ENCODE data around the gene SLC27A6.
"Not testable (repeated sequence)": the region's sequence is repeated elsewhere in the genome, so short reads cannot be mapped to it uniquely, and the experiment has no call there.

Gene SLC27A6, protein sequence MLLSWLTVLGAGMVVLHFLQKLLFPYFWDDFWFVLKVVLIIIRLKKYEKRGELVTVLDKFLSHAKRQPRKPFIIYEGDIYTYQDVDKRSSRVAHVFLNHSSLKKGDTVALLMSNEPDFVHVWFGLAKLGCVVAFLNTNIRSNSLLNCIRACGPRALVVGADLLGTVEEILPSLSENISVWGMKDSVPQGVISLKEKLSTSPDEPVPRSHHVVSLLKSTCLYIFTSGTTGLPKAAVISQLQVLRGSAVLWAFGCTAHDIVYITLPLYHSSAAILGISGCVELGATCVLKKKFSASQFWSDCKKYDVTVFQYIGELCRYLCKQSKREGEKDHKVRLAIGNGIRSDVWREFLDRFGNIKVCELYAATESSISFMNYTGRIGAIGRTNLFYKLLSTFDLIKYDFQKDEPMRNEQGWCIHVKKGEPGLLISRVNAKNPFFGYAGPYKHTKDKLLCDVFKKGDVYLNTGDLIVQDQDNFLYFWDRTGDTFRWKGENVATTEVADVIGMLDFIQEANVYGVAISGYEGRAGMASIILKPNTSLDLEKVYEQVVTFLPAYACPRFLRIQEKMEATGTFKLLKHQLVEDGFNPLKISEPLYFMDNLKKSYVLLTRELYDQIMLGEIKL

DNA sequence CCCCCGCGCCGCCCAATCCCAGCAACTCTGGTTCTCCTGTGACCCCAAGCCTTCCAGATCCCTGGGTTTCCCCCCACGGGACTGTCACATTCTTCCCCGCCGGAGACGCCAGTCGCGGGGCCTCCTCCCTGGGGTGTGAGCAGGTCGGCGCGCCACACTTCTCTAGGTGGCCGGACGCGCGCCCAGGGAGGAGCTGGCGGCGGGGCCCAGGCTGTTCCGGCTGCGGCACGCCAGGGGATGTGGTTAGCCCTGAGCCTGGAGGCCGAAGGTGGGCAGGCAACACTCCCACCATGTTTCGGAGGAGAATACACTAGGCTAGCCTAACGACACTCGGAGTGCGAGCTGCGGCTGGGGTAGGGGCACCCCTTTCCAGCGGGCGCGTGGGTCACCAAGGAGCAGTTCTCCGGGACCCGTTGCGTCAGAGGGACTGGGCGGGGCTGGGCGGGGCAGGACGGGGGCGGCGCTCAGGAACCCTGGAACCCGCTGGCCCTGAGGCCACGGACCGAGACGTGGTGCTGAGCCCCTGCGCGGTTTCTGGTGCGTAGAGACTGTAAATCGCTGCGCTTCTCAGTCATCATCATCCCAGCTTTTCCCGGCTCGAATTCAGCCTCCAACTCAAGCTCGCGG is at the start of gene SLC27A6:
Gene SLC27A6 (plus strand): TSS at position 478 of the 627 bp plus-strand sequence. CDS start 650 bp downstream, outside the sequence.
- no peak for DNase-seq (ENCODE audit: low spot score)

DNA sequence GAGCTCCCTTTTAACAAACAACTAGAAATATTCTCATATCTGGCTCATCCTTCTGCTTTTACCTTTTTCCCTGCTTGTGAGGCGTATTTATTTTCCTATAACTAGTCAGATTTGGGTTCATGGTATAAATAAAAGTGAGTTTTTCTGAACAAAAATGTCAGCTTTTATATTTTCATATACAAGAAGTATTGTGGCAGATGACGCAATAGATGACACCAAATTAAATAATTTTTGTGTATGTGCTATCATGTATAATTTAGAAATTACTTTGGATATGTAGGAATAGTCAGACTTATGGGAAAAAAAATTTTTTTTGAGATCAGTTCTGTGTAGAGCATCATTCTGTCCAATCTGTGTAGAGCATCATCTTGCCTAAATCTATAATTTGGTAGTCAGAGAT is 45.7 kb upstream of the SLC27A6 start:
- no peak for DNase-seq (ENCODE audit: low spot score)

DNA sequence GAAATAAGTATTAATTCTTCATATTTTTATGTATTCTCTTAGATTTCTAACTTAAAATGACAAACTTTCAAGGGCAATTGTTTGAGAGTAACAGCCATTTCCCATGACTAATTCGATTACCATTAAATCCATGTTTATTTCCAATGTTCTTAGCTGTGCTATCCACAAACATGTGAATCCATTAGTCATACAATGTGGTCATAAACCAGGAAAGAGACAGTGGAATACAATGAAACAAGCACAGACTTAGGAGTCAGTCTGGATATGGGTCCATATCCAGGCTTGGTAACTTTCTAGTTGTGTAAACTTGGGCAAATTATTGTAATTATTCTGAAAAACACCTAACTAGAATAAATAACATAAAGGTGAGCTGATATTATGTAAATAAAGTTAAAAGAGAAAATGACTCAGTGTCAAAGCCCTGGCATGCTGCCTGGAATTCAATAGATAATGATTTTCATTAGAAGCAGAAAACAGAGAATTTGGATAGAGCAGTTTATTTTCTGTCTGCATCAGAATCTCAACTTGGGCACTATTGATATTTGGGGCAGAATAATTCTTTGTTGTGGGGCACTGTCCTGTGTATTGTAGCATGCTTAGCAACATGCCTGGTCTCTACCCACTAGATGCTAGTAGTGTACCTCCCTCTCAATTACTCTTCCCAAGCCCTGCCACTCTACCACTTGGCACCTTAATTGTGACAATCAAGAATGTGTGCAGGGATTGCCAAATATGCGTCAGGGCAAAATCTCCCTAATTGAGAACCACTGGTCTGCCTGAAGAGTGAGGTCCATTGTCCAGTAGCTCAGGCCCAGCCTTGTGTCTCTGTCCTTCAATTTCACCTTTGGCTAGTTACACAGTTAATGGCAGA is 44.7 kb upstream of the SLC27A6 start:
- DNase-seq (ENCODE audit: low spot score), result no peak

DNA sequence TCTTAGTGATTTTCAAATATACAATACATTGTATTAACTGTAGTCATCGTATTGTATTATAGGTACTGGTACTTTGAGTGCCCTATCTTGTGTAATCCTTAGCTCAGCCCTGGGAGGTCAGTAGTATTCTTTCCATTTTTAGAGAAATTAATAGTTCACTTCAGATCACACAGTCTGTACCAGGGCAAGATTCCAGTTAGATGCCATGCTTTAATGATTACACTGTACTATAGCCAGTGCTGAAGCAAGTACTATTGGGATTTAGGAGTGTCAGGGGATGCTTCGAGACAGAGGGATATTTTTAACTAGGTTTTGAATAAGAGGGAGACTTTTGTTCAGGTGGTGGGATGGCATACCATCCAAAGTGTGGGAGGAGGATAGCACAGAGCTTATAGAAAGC is 41.0 kb upstream of the SLC27A6 start:
- DNase-seq (ENCODE audit: low spot score), result no peak

DNA sequence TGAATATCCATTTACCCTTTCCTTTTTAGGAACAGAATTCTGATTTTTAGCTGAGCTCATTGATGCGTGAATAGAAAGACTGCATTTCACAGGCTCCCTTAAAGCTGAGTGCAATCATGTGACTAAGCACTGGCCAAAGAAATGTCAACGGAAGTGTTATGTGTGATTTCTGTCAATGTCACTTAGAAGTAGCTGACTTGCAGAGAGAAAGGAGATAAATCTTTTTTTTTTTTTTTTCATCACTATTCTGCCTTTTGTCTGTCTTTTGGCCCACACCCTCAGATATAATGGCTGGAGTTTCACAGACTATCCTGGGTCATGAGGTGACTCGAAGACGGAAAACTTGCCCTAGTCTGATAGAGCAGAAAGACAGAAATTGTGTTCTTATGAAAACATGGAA is 39.3 kb upstream of the SLC27A6 start:
- no peak for DNase-seq (ENCODE audit: low spot score)

DNA sequence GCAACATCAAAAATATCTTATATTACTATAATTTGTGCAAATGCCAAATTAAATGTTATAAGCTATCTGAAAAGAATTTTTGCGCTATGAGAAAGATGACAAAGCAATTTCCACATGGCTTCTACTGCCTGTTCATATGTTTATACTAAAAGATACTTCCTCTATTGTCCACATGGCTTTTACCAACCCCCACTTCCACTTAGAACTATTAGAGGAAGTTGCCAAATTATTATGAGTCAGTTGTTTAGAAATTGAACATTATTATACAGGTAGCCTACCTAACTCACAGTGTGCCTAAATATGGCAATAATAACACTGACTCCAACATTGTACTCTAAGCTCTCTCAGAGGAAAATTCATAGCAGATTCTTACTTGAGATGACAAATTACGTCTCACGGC is 37.6 kb upstream of the SLC27A6 start:
- no peak for DNase-seq (ENCODE audit: low spot score)

DNA sequence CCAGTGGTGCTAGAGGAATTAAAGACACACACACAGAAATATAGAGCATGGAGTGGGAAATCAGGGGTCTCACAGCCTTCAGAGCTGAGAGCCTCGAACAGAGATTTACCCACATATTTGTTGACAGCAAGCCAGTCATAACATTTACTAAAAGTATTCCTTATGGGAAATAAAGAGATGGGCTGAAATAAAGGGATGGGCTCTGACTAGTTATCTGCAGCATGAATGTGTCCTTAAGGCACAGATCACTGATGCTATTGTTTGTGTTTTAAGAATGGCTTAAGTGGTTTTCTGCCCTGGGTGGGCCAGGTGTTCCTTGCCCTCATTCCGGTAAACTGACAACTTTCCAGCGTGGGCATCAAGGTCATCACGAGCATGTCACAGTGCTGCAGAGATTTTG is 33.1 kb upstream of the SLC27A6 start:
- not testable (repeated sequence) for DNase-seq (ENCODE audit: low spot score)

DNA sequence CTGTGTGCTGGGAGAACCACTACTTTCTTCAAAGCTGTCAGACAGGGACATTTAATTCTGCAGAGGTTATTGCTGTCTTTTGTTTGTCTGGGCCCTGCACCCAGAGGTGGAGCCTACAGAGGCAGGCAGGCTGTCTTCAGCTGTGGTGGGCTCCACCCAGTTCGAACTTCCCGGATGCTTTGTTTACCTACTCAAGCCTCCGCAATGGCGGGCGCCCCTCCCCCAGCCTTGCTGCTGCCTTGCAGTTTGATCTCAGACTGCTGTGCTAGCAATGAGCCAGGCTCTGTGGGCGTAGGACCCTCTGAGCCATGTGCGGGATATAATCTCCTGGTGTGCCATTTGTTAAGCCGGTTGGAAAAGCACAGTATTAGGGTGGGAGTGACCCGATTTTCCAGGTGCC is 22.2 kb upstream of the SLC27A6 start:
- DNase-seq (ENCODE audit: low spot score), result not testable (repeated sequence)

DNA sequence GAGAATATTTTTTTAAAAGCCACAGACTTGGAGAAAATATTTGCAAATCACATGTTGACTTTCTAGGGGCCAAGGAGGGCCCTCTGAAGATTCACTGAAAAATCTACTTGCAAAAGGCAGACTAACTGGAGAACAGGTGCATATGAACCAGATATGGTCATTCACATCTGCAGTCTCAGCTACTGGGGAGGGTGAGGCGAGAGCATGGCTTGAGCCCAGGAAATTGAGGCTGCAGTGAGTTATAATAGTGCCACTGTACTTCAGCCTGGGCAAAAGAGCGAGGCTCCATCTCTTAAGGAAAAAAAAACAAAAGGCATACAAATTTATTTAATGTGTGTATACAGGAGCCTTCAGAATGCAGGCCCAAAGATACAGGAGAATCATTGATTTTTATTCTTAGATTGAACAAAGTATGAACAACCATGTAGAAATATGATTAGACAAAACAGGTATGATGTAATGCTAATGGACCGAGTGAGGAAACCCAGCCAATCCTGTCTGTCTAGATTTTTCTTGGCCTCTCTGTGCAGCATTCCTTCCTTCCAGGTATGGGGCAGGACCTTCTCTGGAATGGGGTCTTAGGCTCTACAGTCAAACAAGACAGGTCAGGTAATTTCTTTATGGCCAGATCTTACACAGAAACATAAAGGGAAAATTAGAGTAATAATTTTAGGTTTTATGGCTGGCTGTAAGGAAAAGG is 15.3 kb upstream of the SLC27A6 start:
- DNase-seq (ENCODE audit: low spot score), result no peak

DNA sequence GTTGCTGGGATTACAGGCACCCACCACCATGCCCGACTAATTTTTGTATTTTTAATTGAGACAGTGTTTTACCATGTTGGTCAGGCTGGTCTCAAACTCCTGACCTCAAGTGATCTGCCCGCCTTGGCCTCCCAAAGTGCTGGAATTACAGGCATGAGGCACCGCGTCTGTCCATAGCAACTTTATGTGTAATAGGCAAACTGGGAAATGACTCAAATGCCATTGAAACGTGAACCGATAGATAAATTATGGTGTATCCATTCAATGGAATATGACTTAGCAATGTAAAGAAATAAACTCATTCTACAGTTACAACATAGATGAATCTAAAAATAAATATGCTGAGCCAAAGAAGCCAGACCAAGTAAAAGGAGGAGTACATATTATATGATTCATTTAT is 14.0 kb upstream of the SLC27A6 start:
- not testable (repeated sequence) for DNase-seq (ENCODE audit: low spot score)

DNA sequence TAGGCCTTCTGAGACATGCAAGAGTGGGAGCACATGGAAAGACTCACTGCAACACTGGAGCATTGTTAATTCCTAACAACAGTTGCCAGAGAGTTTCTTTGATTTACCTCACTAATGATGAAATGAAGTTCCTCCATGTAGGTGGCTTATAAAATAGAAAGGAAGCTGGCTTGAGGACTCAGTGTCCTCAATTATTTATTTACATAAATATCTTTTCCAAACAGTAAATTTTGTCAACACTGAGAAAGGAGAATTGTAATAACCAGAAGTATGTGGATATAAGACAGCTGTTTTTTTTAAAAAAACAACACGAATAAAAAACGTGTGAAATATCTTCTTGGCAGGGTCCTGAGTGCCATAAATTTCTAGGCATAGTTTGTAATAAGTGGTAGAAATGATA is 9.1 kb upstream of the SLC27A6 start:
- DNase-seq (ENCODE audit: low spot score), result no peak

DNA sequence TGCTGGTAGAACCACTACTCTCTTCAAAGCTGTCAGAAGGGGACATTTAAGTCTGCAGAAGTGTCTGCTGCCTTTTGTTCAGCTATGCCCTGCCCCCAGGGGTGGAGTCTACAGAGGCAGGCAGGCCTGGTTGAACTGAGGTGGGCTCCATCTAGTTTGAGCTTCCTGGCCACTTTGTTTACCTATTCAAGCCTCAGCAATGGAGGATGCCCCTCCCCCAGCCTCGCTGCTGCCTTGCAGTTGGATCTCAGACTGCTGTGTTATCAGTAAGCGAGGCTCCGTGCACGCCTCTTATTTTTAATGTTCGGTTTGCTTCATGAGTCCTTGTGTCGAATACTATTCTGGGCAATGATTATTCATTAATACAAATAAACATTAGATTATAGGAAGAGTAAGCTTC is 3.1 kb upstream of the SLC27A6 start:
- DNase-seq (ENCODE audit: low spot score), result no peak

DNA sequence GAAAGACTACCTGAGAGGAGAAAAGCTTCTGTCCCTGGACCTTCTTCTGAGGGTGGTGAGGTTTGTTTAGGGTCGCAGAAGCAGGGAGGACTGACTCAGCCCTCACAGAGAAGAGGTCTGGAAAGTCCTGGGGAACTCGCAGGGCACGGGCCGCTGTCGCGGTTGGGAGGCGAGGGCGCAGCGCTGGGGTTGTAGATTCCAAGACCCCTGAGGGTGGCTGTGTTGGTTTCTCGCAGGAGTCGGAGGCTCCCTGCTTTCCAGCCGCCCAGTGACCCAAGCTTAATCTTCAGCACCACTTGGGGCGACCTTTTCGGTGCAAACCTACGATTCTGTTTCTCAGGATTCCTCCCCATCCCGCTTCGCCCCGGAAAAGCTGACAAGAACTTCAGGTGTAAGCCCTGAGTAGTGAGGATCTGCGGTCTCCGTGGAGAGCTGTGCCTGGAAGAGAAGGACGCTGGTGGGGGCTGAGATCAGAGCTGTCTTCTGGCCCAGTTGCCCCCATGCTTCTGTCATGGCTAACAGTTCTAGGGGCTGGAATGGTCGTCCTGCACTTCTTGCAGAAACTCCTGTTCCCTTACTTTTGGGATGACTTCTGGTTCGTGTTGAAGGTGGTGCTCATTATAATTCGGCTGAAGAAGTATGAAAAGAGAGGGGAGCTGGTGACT is 482 bp downstream of the SLC27A6 start:
- DNase-seq (ENCODE audit: low spot score), result no peak

DNA sequence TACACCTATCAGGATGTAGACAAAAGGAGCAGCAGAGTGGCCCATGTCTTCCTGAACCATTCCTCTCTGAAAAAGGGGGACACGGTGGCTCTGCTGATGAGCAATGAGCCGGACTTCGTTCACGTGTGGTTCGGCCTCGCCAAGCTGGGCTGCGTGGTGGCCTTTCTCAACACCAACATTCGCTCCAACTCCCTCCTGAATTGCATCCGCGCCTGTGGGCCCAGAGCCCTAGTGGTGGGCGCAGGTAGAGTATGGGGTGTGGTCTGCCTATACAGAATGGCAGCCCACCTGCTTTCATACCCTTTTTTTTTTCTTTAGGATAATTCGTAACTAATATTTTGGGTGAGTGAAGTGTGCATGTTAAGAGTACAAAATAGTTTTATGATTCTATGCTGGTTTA is 1.1 kb downstream of the SLC27A6 start:
- no peak for DNase-seq (ENCODE audit: low spot score)

DNA sequence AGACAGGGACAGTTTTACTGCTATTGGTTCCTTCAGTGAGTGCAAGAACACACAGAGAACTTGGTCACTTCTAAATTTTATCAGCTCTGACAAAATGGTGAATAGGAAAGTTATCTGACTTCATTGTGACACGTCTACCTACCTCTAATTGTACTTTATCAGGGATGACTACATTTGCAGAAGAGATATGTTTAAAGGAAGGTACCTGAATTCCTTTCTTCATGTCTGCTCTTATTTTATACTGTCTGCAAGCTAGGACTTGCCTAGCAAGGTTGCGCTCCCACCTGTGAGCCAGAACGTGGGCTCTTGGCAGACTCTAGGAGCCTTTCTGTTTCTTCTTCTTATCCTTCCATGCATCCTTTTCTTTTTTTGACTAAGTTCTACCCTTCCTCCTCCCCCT is 1.6 kb downstream of the SLC27A6 start:
- no peak for DNase-seq (ENCODE audit: low spot score)

DNA sequence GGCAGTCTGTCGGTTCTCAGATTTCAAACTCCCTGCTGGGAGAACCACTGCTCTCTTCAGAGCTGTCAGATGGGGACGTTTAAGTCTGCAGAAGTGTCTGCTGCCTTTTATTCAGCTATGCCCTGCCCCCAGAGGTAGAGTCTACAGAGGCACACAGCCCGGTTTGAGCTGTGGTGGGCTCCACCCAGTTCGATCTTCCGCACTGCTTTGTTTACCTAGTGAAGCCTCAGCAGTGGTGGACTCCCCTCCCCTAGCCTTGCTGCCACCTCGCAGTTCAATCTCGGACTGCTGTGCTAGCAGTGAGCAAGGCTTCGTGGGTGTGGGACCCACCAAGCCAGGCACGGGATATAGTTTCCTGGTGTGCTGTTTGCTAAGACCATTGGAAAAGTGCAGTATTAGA is 8.0 kb downstream of the SLC27A6 start:
- DNase-seq (ENCODE audit: low spot score), result no peak

DNA sequence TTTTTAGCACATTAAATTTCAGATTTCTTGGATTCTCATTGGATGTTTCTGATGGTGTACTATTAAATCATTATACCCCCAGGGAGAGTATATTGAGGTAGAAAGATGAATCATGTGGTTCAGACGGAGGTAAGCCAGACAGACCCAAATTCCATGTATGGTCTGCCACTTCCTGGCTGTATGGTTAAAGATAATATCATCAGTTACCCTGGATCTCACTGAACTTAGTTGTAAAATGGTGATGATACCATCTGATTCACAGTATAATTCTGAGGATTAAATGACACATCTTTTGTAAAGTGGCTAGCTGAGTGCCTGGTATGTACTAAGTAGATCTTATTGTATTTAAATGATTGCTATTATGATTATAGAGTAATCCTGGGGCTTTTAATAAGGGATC is 9.3 kb downstream of the SLC27A6 start:
- no peak for DNase-seq (ENCODE audit: low spot score)

DNA sequence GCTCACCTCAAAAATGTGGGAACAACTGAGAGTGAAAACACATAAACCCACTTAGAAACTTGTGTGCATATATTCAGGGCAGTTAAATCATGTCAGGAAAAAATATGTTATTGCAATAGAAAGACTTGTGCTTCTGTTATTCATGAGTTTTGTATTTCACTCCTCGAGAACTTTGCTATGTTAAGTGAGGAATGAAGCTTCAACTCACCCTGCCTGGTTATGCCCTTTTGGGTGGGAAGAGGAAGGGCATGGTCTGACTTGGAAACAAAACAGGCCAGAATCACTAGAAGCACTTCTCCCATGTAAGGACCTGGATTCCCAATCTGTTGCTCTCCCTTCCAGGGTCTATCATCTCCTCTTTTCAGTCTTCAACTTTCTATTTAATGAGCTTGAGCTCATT is 14.5 kb downstream of the SLC27A6 start:
- DNase-seq (ENCODE audit: low spot score), result no peak

DNA sequence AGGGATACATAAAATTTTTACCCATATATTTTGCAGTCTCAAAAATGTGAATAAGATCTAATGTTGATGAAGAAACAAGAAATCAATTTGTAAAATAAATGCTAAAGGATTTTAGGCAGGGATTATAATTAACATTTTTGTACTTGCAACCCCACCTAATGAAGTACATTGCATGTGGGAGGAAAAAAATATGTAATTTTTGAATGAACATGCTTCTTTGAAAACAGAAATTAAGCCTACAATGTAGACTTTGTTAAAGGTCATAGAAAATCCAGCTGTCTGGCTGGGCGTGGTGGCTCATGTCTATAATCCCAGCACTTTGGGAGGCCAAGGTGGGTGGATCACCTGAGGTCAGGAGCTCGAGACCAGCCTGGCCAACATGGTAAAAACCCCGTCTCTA is 15.6 kb downstream of the SLC27A6 start:
- DNase-seq (ENCODE audit: low spot score), result no peak

DNA sequence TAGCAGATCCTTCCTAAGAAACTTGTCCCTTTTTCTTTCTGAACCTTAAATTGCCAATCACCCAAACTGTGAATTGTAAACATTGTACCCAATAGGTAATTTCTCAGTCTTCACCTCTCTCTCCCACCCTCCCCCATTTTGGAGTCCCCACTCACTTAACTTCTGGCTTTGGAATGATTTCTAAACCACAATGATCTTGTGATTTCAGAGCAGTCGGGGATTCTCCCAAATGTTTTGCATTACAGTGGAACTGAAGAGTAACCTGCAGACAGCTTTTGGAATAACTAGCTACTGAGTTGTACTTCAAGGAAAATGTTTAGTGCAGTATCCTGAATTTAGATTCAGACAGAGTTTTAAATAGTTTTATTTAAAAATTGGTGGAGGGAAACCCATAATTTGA is 19.2 kb downstream of the SLC27A6 start:
- no peak for DNase-seq (ENCODE audit: low spot score)

DNA sequence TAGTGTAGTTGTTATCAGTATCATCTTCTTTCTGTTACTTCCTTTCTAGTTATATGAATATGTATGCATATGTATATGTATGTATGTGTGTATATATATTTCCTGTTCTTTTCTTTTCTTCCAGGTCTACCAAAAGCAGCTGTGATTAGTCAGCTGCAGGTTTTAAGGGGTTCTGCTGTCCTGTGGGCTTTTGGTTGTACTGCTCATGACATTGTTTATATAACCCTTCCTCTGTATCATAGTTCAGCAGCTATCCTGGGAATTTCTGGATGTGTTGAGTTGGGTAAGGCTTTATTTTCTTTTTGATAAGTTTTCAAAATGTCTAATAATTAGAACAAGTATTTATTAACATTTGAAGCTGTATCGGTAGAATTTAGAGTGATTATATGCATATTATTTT is 23.2 kb downstream of the SLC27A6 start:
- DNase-seq (ENCODE audit: low spot score), result no peak

All from CD4-positive, alpha-beta T cell treated with Interleukin-6 at 100 ng/mL for 8 hours (primary cell).